Glutamatergic neuron (in vitro differentiated cells): ENCODE data around the gene CCDC88B. TPM values are rescaled to one million over a fixed set of nuclear protein-coding genes. Genes with fewer than 3 reads are reported as not detected.

Experiments used
- DNase-seq: peaks from one replicate; pipeline ENCODE4 v3.0.0; 2022
- H3K27ac Mint-ChIP-seq: one replicate; pipeline ENCODE4 v1.8.0; 2020; ENCODE audit warnings: mild to moderate bottlenecking, mixed read lengths, inconsistent platforms; ENCODE audit not compliant: unreplicated experiment
- H3K27me3 Mint-ChIP-seq: one replicate; pipeline ENCODE4 v1.8.0; 2020; ENCODE audit warnings: mild to moderate bottlenecking, moderate library complexity, mixed read lengths, inconsistent platforms; ENCODE audit not compliant: unreplicated experiment
- H3K36me3 Mint-ChIP-seq: one replicate; pipeline ENCODE4 v1.8.0; 2020; ENCODE audit warnings: mild to moderate bottlenecking, mixed read lengths, inconsistent platforms; ENCODE audit not compliant: unreplicated experiment
- H3K4me1 Mint-ChIP-seq: one replicate; pipeline ENCODE4 v1.8.0; 2020; ENCODE audit warnings: mild to moderate bottlenecking, low read depth, mixed read lengths, inconsistent platforms; ENCODE audit not compliant: unreplicated experiment
- H3K4me3 Mint-ChIP-seq: one replicate; pipeline ENCODE4 v1.8.0; 2020; ENCODE audit warnings: mild to moderate bottlenecking, mixed read lengths, inconsistent platforms; ENCODE audit not compliant: unreplicated experiment
- H3K9me3 Mint-ChIP-seq: one replicate; pipeline ENCODE4 v1.8.0; 2020; ENCODE audit warnings: mild to moderate bottlenecking, moderate library complexity, mixed read lengths, inconsistent platforms; ENCODE audit not compliant: unreplicated experiment
- CTCF ChIP-seq: fragments of 200-600 bp; sonication (generic); IDR thresholded peaks from one replicate; pipeline ENCODE4 v1.5.0; 2021; ENCODE audit not compliant: partially characterized antibody, unreplicated experiment
- total RNA-seq: library from RNA; stranded (reverse); fragmentation: NEBNext Ultra II Directional; extraction: Animal tissue kit (Norgen Biotek cat#: 25700); gene quantifications from one replicate; pipeline ENCODE4 v1.2.1, GENCODE V29; 2021; ENCODE audit not compliant: unreplicated experiment

CCDC88B gene
- total RNA-seq, 1 donor from 2014 or later = 83.6 TPM

GRCh38 chr11:64296830-64297698 lies 42.9 kb upstream of the CCDC88B start:
- Mint-ChIP-seq H3K27me3 (peaks cover 49% of the 10 kb centered on the region), H3K4me1 (peaks cover 2% of the 10 kb centered on the region), H3K27ac (no peak overlapping the region), H3K4me3 (peak overlapping the region; percentile 2), H3K36me3 (no peaks in the 10 kb centered on the region), H3K9me3 (peaks cover 10% of the 10 kb centered on the region)
- TF ChIP-seq CTCF = no peak
- no peak for DNase-seq

- H3K27ac Mint-ChIP-seq = no peak overlapping the region
- peaks cover 2% of the 10 kb centered on the region for H3K4me1 Mint-ChIP-seq
These were observed 42.2 kb upstream of the CCDC88B start for GRCh38 chr11:64297699-64298358.

GRCh38 chr11:64298966-64299846 lies 40.8 kb upstream of the CCDC88B start:
- Mint-ChIP-seq H3K4me3 (peak overlapping the region; percentile 64), H3K36me3 (no peaks in the 10 kb centered on the region), H3K9me3 (peaks cover 7% of the 10 kb centered on the region), H3K27me3 (peaks cover 37% of the 10 kb centered on the region), H3K27ac (no peak overlapping the region), H3K4me1 (peaks cover 2% of the 10 kb centered on the region)
- peak; percentile 37 for DNase-seq
- TF ChIP-seq CTCF = no peak

More at GRCh38 chr11:64297699-64298358, 42.2 kb upstream of the CCDC88B start:
- H3K36me3 Mint-ChIP-seq = no peaks in the 10 kb centered on the region
- H3K4me3 Mint-ChIP-seq = peak overlapping the region; percentile 2
- peaks cover 10% of the 10 kb centered on the region for H3K9me3 Mint-ChIP-seq
- peaks cover 46% of the 10 kb centered on the region for H3K27me3 Mint-ChIP-seq
- TF ChIP-seq CTCF = no peak
- no peak for DNase-seq

- Mint-ChIP-seq H3K4me3 (peak within 1 kb of the TSS; percentile 70), H3K4me1 (peaks cover 2% of the 10 kb centered on the region), H3K9me3 (peaks cover 7% of the 10 kb centered on the region), H3K27me3 (peaks cover 33% of the 10 kb centered on the region), H3K36me3 (no peaks in the 10 kb centered on the region), H3K27ac (no peak within 1 kb of the TSS)
- TF ChIP-seq CTCF = no peak
- DNase-seq = no peak
These were observed 40.0 kb upstream of the CCDC88B start, which contains the start of gene CATSPERZ for GRCh38 chr11:64299847-64300648. Gene CATSPERZ (plus strand): TSS chr11:64300358. CDS start chr11:64300411, 53 bp downstream.
